HG03135 (cell line): Measurements from ENCODE around the gene LAP3.

ENCODE experiments used
- ATAC-seq: cut with Tn5 transposase; IDR thresholded peaks from one replicate; pipeline ENCODE4 v1.9.1; 2021; ENCODE audit warnings: mild to moderate bottlenecking, moderate library complexity; ENCODE audit not compliant: unreplicated experiment

Gene LAP3

GRCh38 chr4:17614416-17615299 lies 37.7 kb downstream of the LAP3 start, which contains the start of gene MED28:
MED28 (plus strand) TSS chr4:17614641; CDS start chr4:17614655, 14 bp downstream.
- peak; percentile 89 for ATAC-seq

- no peak for ATAC-seq
These were observed 39.3 kb downstream of the LAP3 start for GRCh38 chr4:17616283-17616682.

GRCh38 chr4:17618926-17619325 lies 41.9 kb downstream of the LAP3 start:
- no peak for ATAC-seq

- ATAC-seq = no peak
These were observed 42.6 kb downstream of the LAP3 start for GRCh38 chr4:17619416-17620105.

- ATAC-seq = no peak
These were observed 46.5 kb downstream of the LAP3 start for GRCh38 chr4:17623451-17624001.

GRCh38 chr4:17624821-17625220 lies 47.8 kb downstream of the LAP3 start:
- no peak for ATAC-seq

GRCh38 chr4:17630228-17630627 lies 53.2 kb downstream of the LAP3 start:
- ATAC-seq = no peak

- ATAC-seq = no peak
These were observed 56.6 kb downstream of the LAP3 start for GRCh38 chr4:17633600-17633999.

GRCh38 chr4:17635056-17635455 lies 58.1 kb downstream of the LAP3 start:
- ATAC-seq = no peak

- ATAC-seq = peak; percentile 21
These were observed 59.3 kb downstream of the LAP3 start for GRCh38 chr4:17636341-17636695.

- peak; percentile 91 for ATAC-seq
These were observed 60.0 kb downstream of the LAP3 start for GRCh38 chr4:17636696-17637622.

- no peak for ATAC-seq
These were observed 62.1 kb downstream of the LAP3 start for GRCh38 chr4:17639136-17639535.

- no peak for ATAC-seq
These were observed 65.4 kb downstream of the LAP3 start for GRCh38 chr4:17642398-17642783.

- no peak for ATAC-seq
These were observed 69.7 kb downstream of the LAP3 start for GRCh38 chr4:17646693-17647092.

GRCh38 chr4:17647176-17647806 lies 70.3 kb downstream of the LAP3 start:
- ATAC-seq = no peak

- no peak for ATAC-seq
These were observed 70.9 kb downstream of the LAP3 start for GRCh38 chr4:17647927-17648326.

GRCh38 chr4:17650406-17650805 lies 73.4 kb downstream of the LAP3 start:
- ATAC-seq = no peak

- no peak for ATAC-seq
These were observed 77.7 kb downstream of the LAP3 start for GRCh38 chr4:17654701-17655100.

- no peak for ATAC-seq
These were observed 80.1 kb downstream of the LAP3 start for GRCh38 chr4:17657090-17657489.
